SKM-1 (cell line): ENCODE results near the gene TNKS2.

Experiments
- DNase-seq: peaks from one replicate; lab custom pipeline; 2025; ENCODE audit not compliant: unreplicated experiment; lab: John Stamatoyannopoulos, UW

The TNKS2 gene

GRCh38 chr10:91908337-91909116 is 110.3 kb downstream of the TNKS2 start:
- DNase-seq: peak; percentile 78

DNA sequence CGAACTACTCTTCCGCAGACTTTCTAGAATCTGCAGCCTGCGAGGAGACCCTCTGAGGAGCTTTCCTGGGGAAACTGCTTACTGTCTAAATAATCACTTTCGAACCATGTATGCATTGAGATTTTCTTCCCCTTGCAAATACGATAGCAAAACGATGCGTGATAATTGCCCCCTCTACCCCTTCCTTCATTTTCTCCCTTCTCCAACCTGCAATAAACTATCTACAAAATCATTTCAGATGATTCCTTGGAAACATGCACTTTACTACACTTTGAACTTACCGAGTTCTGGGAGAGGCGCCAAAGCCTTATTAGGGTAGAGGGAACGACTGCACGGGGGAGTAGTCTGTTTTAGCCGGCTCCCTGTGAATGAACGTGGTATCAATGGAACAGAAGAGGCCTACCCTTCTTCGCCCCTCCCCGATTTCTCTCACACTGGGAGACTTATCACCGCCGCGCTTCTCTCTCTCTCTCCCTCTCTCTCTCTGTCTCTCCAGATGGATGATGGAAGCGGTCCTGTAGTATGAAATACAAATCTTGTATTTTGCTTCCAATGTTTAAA is 111.0 kb downstream of the TNKS2 start, which contains the start of gene FGFBP3:
FGFBP3 (minus strand) TSS at position 370 of the 561 bp plus-strand sequence. CDS start 517 bp downstream, outside the sequence.
- no peak for DNase-seq

DNA sequence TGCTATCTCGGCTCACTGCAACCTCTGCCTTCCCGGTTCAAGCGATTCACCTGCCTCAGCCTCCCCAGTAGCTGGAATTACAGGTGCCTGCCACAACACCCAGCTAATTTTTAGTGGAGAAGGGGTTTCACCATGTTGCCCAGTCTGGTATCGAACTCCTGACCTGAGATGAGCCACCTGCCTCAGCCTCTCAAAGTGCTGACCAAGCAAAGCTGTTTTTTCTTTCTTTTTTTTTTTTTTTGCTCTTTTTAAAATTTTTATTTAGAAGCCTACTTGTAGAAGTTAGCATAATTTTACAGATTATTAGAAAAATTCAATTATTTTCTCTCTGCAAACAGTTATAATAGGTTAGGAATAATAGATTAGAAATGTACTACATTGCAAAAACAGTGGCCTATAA is 112.2 kb downstream of the TNKS2 start:
- no peak for DNase-seq
